GM12878 (cell line): ENCODE data around the gene C1RL. TPM values are rescaled to one million over a fixed set of nuclear protein-coding genes. Genes with fewer than 3 reads are reported as not detected.

Experiments used
- ATAC-seq: fragments of 200-7000 bp; cut with Tn5 transposase; 3 replicates; pipeline ENCODE4 v1.9.1; 2020; ENCODE audit warnings: mild to moderate bottlenecking, moderate library complexity
- BruUV-seq: library from RNA; stranded (reverse); fragments of 400-500 nt; replicated peaks from 2 replicates; lab custom pipeline; 2021; lab: Mats Ljungman, UMichigan
- CTCF ChIA-PET: fragments of 300-600 bp; sonication (Branson Sonifier 250); formaldehyde crosslinking; extraction: SDS; loops from one replicate; lab custom pipeline; 2021; ENCODE audit warnings: inconsistent platforms; lab: Yijun Ruan, JAX
- POLR2A ChIA-PET: fragments of 350-600 bp; formaldehyde crosslinking; extraction: SDS; loops from one replicate; lab custom pipeline; 2021; ENCODE audit warnings: inconsistent platforms; lab: Charles Lee
- RAD21 ChIA-PET: fragments of 300-600 bp; sonication (Branson Sonifier 250); formaldehyde crosslinking; loops from one replicate; lab custom pipeline; 2023; ENCODE audit warnings: antibody characterized with exemption; ENCODE audit not compliant: unreplicated experiment; lab: Charles Lee
- SMC1A ChIA-PET: fragments of 300-600 bp; sonication (Branson Sonifier 250); formaldehyde crosslinking; loops from one replicate; lab custom pipeline; 2023; ENCODE audit not compliant: unreplicated experiment, uncharacterized antibody; lab: Charles Lee
- DNase-seq: peaks from one replicate; pipeline ENCODE4 v3.0.0-alpha.2; 2011; ENCODE audit warnings: low read depth, low spot score
- FAIRE-seq: peaks from 3 replicates; lab custom pipeline; 2011; peaks lifted over from hg19 to GRCh38; lab: Jason Lieb, UNC
- H2AFZ ChIP-seq: 2 replicates; pipeline ENCODE4 v1.6.0; 2011; ENCODE audit warnings: low read depth, low read length, control low read depth; ENCODE audit not compliant: control insufficient read depth
- H3K27ac ChIP-seq: 2 replicates; pipeline ENCODE4 v1.5.1; 2011; ENCODE audit warnings: control low read depth; ENCODE audit not compliant: control insufficient read depth, insufficient read depth
- H3K27me3 ChIP-seq, 2 experiments: replicated peaks in 1 of 2; 2 replicates each; pipeline versions ENCODE4 v1.6.0 to v1.6.1; 2011; ENCODE audit warnings: low read length in 1 of 2; ENCODE audit not compliant: control insufficient read depth in 2 of 2, insufficient read depth in 2 of 2
- H3K36me3 ChIP-seq, 2 experiments: 2 replicates each; pipeline ENCODE4 v1.5.1; 2011; ENCODE audit warnings: low read length in 1 of 2; ENCODE audit not compliant: control insufficient read depth in 2 of 2, insufficient read depth in 2 of 2
- H3K4me1 ChIP-seq: 2 replicates; pipeline ENCODE4 v1.6.1; 2011; ENCODE audit warnings: mild to moderate bottlenecking, low read length, moderate library complexity, mixed read lengths; ENCODE audit not compliant: control insufficient read depth, insufficient read depth
- H3K4me2 ChIP-seq: 2 replicates; pipeline ENCODE4 v1.6.0; 2011; ENCODE audit warnings: control low read depth; ENCODE audit not compliant: control insufficient read depth, insufficient read depth
- H3K4me3 ChIP-seq: fragments of 200-600 bp; sonication (generic); 2 replicates; pipeline ENCODE4 v1.5.1; 2016
- H3K79me2 ChIP-seq: 2 replicates; pipeline ENCODE4 v1.6.0; 2011; ENCODE audit warnings: low read length; ENCODE audit not compliant: control insufficient read depth, insufficient read depth
- H3K9ac ChIP-seq: 2 replicates; pipeline ENCODE4 v1.8.0; 2011; ENCODE audit warnings: low read length, control low read depth, mixed read lengths; ENCODE audit not compliant: control insufficient read depth, insufficient read depth
- H3K9me3 ChIP-seq: replicated peaks from 3 replicates; pipeline ENCODE4 v1.5.1; 2011; ENCODE audit warnings: mild to moderate bottlenecking, low read length; ENCODE audit not compliant: control insufficient read depth, insufficient read depth
- H4K20me1 ChIP-seq: 2 replicates; pipeline ENCODE4 v1.6.0; 2011; ENCODE audit not compliant: control insufficient read depth, insufficient read depth
- BCL11A ChIP-seq: IDR thresholded peaks from 2 replicates; pipeline ENCODE4 v1.6.1; 2011; ENCODE audit warnings: low read depth, low read length
- IRF4 ChIP-seq: IDR thresholded peaks from 2 replicates; pipeline ENCODE4 v1.6.1; 2011; ENCODE audit warnings: low read depth, low read length
- POLR2A ChIP-seq: IDR thresholded peaks from 2 replicates; pipeline ENCODE4 v1.6.1; 2011; ENCODE audit warnings: low read depth, mild to moderate bottlenecking, low read length
- RAD21 ChIP-seq: IDR thresholded peaks from 2 replicates; pipeline ENCODE4 v1.6.1; 2011; ENCODE audit warnings: mild to moderate bottlenecking, low read depth, low read length, moderate library complexity; ENCODE audit not compliant: insufficient read depth
- SMC3 ChIP-seq: IDR thresholded peaks from 2 replicates; pipeline ENCODE4 v1.6.1; 2011; ENCODE audit warnings: low read length, improper control_type of control experiment, borderline replicate concordance
- STAT3 ChIP-seq: IDR thresholded peaks from 2 replicates; pipeline ENCODE4 v1.6.1; 2011; ENCODE audit warnings: low read depth, low read length, improper control_type of control experiment
- ZNF217 ChIP-seq: fragments of 450-650 bp; IDR thresholded peaks from 2 replicates; pipeline ENCODE4 v1.6.1; 2017; ENCODE audit warnings: antibody characterized with exemption, mild to moderate bottlenecking
- WGBS: methylation state at CpG from one replicate; pipeline ENCODE4 v1.1.6; 2016; ENCODE audit warnings: low lambda C conversion rate; ENCODE audit not compliant: insufficient replicate concordance, insufficient coverage; ENCODE audit errors: missing lambda C conversion rate; 5-methylcytosine and 5-hydroxymethylcytosine counted together
- in situ Hi-C: fragments of 300-500 bp; cut with MboI; formaldehyde crosslinking; loops from 9 replicates; pipeline ENCODE4 v1.14.3; 2018; ENCODE audit warnings: mixed read lengths
- intact Hi-C: fragments of 100-400 bp; cut with micrococcal nuclease; formaldehyde crosslinking; loops from one replicate; pipeline ENCODE4 v1.14.2; 2022; ENCODE audit not compliant: unreplicated experiment
- polyA plus RNA-seq, 11 experiments: library from polyadenylated mRNA; depleted of rRNA in 4 of 11; unstranded in 6 of 11; stranded (reverse) in 5 of 11; fragments of >200 nt; fragmentation: Nextera tagmentation in 4 of 11; fragmentation: Illumina TruSeq in 1 of 11; extraction: Ambion mirVana in 4 of 11; extraction: Trizol in 1 of 11; gene quantifications; 1 replicate in 1 of 11; 2 replicates in 10 of 11; pipeline versions ENCODE4 v1.2.1 to v1.2.3, GENCODE V29; 2011 to 2016; ENCODE audit warnings: inconsistent platforms in 2 of 11, missing spikeins in 2 of 11, low read depth in 1 of 11
- total RNA-seq, 4 experiments: library from RNA; depleted of rRNA in 3 of 4; stranded (reverse); fragments of >200 nt in 3 of 4; fragmentation: Illumina TruSeq in 1 of 4; extraction: Trizol in 1 of 4; gene quantifications; 2 replicates each; pipeline versions ENCODE4 v1.2.1 to v1.2.3, GENCODE V29; 2013 to 2021
- TF ChIP-seq, protein P1 (sequence below), 3 experiments: IDR thresholded peaks in 2 of 3; conservative IDR thresholded peaks in 1 of 3; 2 replicates each; pipeline ENCODE4 v1.5.1; 2011; ENCODE audit warnings: low read depth in 3 of 3, low read length in 3 of 3, mild to moderate bottlenecking in 3 of 3, control low read depth in 2 of 3, moderate library complexity in 2 of 3, inconsistent platforms in 1 of 3, mixed read lengths in 1 of 3; ENCODE audit not compliant: control insufficient read depth in 2 of 3, insufficient read depth in 1 of 3; ENCODE audit errors: extremely low read depth in 1 of 3

Gene C1RL
- total and polyA plus RNA-seq, 10 of the 15 experiments (the other 5 are each of a cell fraction or from before 2014, with no cell fraction given): 1.3 to 12.8 (median 8.1) TPM

- ChIA-PET CTCF (interaction anchor here (0.6 to 6.1 kb wide), 22 partner anchors 9 to 803 kb away, joined by 3 to 44 read pairs (median 4); partner anchors contain the start of genes C1RL, LPCAT3 and TNFRSF1A), POLR2A (interaction anchor here (1.4 kb wide), 1 partner anchor 37 kb away, joined by 3 read pairs; no protein-coding TSS in a partner anchor), RAD21 (no interaction called here), SMC1A (interaction anchor here (0.8 to 2.7 kb wide), 5 partner anchors 20 to 180 kb away, joined by 3 to 13 read pairs (median 4); no protein-coding TSS in a partner anchor)
- Histone ChIP-seq H3K9ac (no peak overlapping the region), H3K36me3 (peaks cover 3 to 18% of the 10 kb centered on the region in 2 experiments), H3K9me3 (no peaks in the 10 kb centered on the region; the same call in 2 of the 3 replicates), H3K4me3 (no peak overlapping the region), H3K27ac (no peak overlapping the region), H4K20me1 (no peaks in the 10 kb centered on the region; the same call in 1 of the 2 replicates), H3K4me2 (no peak overlapping the region), H3K4me1 (no peaks in the 10 kb centered on the region), H3K27me3 (no peaks in the 10 kb centered on the region), H2AFZ (no peak overlapping the region), H3K79me2 (no peaks in the 10 kb centered on the region)
- 73% methylated on average over 11 of the region's 11 CpGs for WGBS
- TF ChIP-seq POLR2A (no peak), SMC3 (peak; percentile 12; the same call in 1 of the 2 replicates), ZNF217 (no peak), RAD21 (peak; percentile 27; the same call in 1 of the 2 replicates), STAT3 (no peak), IRF4 (no peak), BCL11A (no peak)
- TF ChIP-seq, protein P1, sequence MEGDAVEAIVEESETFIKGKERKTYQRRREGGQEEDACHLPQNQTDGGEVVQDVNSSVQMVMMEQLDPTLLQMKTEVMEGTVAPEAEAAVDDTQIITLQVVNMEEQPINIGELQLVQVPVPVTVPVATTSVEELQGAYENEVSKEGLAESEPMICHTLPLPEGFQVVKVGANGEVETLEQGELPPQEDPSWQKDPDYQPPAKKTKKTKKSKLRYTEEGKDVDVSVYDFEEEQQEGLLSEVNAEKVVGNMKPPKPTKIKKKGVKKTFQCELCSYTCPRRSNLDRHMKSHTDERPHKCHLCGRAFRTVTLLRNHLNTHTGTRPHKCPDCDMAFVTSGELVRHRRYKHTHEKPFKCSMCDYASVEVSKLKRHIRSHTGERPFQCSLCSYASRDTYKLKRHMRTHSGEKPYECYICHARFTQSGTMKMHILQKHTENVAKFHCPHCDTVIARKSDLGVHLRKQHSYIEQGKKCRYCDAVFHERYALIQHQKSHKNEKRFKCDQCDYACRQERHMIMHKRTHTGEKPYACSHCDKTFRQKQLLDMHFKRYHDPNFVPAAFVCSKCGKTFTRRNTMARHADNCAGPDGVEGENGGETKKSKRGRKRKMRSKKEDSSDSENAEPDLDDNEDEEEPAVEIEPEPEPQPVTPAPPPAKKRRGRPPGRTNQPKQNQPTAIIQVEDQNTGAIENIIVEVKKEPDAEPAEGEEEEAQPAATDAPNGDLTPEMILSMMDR (IDR thresholded peaks at IDR 0.05 in 2 of 3, conservative IDR thresholded peaks at IDR 0.05 in 1 of 3; ENCODE audit: control insufficient read depth in 2 of 3, extremely low read depth in 1 of 3, insufficient read depth in 1 of 3, low read depth in 3 of 3, low read length in 3 of 3): peak; percentile 42 to 53 (median 46); a peak in 4 of 6 replicates
- DNase-seq (no peak), FAIRE-seq (peak; percentile 70), ATAC-seq (peak; percentile 69)
- intact Hi-C loops (loop anchor here (5.0 kb wide), 1 partner anchor 493 kb away; no protein-coding TSS in a partner anchor), in situ Hi-C loops (no loop called here)
- BruUV-seq: no TSS peak
Measured at GRCh38 chr12:7144414-7145120, 35.6 kb upstream of the C1RL start.
